GM19395 (cell line): ENCODE results near the gene SINHCAF.

Experiments
- ATAC-seq: cut with Tn5 transposase; IDR thresholded peaks from one replicate; pipeline ENCODE4 v1.9.1; 2021; ENCODE audit warnings: mild to moderate bottlenecking, moderate library complexity; ENCODE audit not compliant: unreplicated experiment

SINHCAF gene

DNA sequence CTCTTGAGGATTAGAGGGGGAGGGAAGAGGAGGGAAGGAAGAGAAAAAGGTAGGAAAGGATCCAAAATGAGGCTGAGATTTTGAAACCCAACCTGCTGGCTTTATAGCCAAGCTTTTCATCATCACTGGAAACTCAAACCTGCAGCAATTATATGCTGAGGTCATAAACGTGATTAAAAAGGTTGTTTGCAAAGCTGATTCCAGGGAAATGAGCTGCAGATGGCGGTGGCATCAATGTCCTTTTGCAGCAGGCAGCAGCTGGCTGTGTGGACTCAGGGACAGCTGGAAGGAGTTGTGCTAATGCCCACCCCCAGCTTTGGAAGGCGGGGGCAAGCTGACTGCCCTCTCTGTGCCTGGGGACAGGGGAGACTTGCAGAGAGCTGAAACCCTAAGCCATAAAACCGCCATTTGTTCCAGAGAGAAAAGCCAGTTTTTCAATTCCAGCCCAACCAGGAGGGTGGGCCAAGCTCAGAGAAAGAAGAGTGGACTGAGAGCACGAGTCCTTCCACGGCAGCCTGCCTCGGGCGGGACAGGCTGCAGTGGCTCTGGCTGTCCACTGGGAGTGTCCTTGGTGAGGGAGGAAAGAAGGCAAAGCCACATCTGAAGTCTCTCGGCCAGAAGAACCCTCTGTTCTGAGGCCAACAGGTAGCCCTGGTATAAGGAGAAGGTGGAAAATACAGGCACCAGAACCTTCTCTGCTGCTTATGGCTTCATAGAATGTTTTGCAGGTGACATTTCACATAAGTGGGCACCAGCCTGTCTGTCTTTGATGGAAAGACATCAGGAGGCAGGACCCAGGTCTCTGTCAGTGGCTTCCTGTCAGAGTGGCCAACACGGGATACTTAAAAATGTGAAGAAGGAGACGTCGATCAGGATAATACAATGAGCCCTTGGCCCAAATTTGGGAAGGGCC lies 90.7 kb downstream of the SINHCAF start:
- no peak for ATAC-seq

DNA sequence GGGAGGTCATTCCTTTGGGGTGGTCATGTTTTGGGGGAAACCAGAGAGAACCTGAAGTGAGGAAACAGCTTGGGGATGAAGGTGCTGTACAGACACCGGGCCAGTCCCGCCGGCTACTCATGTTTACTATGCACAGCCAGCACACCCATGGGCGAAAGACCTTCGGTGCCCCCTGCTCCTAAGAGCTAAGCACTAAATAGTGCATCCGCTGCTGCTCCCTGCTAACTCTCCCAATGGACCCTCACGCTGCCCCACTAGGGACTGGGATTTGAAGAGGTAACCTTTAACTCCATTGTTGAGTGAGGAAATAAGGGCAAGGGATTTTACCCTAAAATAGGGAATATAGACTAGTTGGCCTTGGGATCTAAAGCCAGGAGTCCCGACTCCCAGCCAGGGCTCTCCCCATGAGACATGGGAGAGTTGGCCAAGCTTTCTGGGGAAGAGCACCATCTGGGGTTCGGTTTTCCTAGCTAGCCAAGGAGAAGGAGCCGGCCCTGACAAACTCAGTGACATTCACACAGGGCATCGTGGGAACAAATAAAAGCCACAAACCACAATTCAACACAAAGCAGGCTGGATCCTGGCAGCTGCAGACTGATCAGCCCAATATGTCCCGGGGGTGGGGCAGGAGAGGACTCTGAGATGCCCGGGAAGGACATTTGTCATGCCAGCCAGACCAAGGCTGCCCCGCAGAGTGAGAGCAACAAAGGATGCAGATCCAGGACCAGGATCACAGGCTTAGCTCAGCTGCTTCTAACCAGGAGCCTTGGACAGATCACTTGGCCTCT lies 91.7 kb downstream of the SINHCAF start:
- ATAC-seq, result no peak

DNA sequence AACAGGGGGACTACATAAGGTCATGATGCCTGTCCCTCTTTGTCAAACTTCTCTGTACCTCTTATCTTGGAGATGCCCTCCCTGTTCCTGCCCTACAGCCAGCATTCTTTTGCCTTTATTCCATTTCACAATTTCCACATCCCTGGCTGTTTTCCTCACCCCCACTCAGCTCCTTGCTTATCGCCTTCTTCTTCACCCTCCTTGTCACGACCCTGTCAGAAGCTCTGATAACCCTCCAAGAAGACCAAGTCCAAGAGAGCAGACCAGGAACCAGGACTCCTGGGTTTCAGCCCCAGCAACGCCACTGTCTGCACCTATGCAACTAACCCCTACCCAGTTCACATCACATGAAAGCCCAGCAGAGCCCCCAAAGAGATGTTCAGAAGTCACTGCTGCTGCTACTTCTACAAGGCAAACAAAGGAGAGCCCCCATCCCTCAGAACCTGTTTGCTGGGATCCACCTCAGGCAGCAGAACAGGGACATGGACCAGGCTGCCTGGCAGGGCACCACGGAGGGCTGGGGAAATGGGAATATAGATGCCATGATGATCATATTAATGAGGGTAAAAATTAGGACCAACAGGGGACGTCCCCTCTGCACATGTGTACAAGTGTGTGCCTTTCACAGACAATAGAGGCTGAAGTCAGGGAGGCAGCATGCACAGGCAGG lies 92.8 kb downstream of the SINHCAF start:
- ATAC-seq, result no peak

DNA sequence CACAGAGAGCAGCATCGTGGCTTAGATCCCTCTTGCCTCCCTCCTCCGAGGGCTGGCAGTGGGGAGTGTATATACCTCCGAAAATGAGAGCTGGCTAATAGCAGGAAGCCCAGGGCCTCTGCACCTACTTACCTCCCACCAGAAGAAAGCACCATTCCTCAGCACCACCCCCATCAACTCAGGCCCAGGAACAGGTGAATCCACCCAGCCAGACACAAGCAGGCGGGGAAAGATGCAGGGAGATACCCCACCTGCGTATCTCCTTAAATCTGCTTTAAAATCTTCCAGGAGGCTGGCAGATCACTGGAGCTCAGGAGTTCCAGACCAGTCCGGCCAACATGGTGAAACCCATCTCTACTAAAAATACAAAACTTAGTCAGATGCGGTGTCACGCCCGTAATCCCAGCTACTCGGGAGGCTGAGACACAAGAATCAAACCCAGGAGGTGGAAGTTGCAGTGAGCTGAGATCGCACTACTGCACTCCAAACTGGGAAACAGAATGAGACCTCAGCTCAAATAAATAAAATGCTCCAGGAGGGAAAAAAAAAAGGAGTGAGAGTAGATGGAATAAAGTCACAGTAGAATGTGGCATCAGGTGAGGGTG lies 93.5 kb downstream of the SINHCAF start:
- ATAC-seq, result no peak

DNA sequence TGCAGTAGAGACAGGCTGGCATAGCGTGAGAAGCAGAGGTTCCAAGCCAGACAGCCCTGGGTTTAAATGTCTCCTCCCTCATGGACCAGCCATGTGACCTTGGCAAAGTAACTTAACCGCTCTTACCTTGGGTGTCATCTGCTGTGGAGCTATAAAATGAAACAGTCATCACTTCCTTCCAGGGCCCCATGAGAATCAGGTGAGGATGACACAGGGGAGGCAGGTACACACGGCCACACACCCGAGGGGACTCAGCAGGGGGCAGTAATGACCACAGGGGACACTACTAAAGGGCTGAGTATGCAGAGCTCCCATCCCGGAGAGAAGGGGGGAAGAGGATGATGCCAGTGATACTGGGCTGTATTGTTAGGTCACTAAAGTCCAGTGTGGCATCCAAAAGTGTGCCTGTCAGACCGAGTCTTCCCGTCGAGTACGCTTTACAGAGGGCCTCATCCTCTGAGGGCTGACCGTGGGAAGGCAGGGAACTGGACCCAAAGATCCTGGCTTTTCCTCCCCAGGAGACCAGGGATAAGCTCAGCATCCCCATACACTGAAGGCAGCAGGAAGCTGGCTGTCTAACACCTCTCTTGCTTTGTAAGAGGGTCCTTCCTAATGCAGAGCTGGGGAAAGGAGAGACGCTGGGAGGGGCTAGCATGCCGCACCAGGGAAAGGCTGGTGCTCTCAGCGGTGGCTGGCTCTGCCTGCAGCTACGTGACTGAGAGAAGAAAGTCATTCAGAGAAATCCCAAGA lies 94.2 kb downstream of the SINHCAF start:
- ATAC-seq, result no peak
